Central memory CD8-positive, alpha-beta T cell (primary cell): ENCODE results near the gene MECR.
"Not testable (repeated sequence)": the region's sequence is repeated elsewhere in the genome, so short reads cannot be mapped to it uniquely, and the experiment has no call there.

ENCODE experiments used
- ATAC-seq: fragments of 150-1000 bp; cut with Tn5 transposase; replicated peaks from 2 replicates; pipeline ENCODE4 v1.10.0; 2022; ENCODE audit warnings: mild to moderate bottlenecking, moderate FRiP score, moderate number of reproducible peaks; ENCODE audit not compliant: poor library complexity, severe bottlenecking; ENCODE audit errors: extremely low read depth
- DNase-seq, 2 donors: peaks; one replicate each; pipeline ENCODE4 v3.0.0; 2021; ENCODE audit warnings: low spot score in 2 of 2
- H3K27ac Mint-ChIP-seq: one replicate; pipeline ENCODE4 v1.8.0; 2022; ENCODE audit warnings: low read depth, mild to moderate bottlenecking, moderate library complexity, mixed read lengths
- H3K27me3 Mint-ChIP-seq: one replicate; pipeline ENCODE4 v1.8.0; 2022; ENCODE audit warnings: mixed read lengths
- H3K36me3 Mint-ChIP-seq: one replicate; pipeline ENCODE4 v1.8.0; 2022; ENCODE audit warnings: mild to moderate bottlenecking, moderate library complexity, mixed read lengths; ENCODE audit not compliant: insufficient read depth
- H3K4me1 Mint-ChIP-seq: one replicate; pipeline ENCODE4 v1.8.0; 2022; ENCODE audit warnings: mixed read lengths
- H3K4me3 Mint-ChIP-seq: one replicate; pipeline ENCODE4 v1.8.0; 2022; ENCODE audit warnings: mild to moderate bottlenecking, moderate library complexity, mixed read lengths
- H3K9me3 Mint-ChIP-seq: one replicate; pipeline ENCODE4 v1.8.0; 2022; ENCODE audit warnings: mixed read lengths

MECR gene

DNA sequence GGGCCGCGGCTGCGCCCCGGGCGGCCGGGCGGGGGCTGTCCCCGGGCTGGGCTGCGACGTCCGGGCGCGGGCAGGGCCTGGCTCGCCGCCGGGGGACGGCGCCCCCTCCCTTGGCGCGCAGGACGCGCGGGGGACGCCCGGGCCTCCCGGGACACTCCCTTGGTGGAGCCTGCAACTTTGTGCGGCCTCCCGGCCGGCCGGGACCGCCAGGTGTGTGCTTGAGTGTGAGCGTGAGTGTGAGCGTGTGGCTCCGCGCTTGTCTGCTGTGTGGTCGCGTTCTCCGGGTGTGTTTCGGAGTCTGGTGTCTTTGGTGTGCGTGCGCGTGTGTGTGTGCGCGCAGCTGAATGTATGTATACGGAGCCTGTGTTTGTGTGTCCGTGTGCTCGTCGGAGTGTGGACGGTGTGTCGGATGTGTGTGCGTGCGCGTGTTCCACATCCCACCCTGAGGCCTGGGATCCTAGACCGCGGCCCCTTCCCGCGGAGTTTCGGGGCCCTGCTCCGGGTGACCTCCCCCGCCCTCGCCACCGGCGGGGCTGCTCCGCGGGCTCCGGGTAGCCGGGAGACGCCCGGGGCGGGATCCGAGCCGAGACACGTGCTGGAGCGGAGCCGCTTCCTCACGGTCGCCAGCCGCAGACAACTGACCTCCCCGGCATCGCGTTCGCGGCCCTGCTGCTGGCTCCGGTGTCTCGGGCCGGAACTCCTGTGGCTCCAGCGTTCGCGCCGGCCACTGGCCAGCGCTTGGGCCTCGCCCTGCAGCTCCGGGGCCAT is 7.3 kb upstream of the MECR start:
- peak overlapping the region; percentile 76 for H3K4me3 Mint-ChIP-seq
- ATAC-seq: no peak
- no peaks in the 10 kb centered on the region for H3K9me3 Mint-ChIP-seq
- peaks cover 68% of the 10 kb centered on the region for H3K27me3 Mint-ChIP-seq
- peaks cover 19% of the 10 kb centered on the region for H3K4me1 Mint-ChIP-seq
- H3K27ac Mint-ChIP-seq: no peak overlapping the region
- H3K36me3 Mint-ChIP-seq: peaks cover 6% of the 10 kb centered on the region
- no peak for DNase-seq

DNA sequence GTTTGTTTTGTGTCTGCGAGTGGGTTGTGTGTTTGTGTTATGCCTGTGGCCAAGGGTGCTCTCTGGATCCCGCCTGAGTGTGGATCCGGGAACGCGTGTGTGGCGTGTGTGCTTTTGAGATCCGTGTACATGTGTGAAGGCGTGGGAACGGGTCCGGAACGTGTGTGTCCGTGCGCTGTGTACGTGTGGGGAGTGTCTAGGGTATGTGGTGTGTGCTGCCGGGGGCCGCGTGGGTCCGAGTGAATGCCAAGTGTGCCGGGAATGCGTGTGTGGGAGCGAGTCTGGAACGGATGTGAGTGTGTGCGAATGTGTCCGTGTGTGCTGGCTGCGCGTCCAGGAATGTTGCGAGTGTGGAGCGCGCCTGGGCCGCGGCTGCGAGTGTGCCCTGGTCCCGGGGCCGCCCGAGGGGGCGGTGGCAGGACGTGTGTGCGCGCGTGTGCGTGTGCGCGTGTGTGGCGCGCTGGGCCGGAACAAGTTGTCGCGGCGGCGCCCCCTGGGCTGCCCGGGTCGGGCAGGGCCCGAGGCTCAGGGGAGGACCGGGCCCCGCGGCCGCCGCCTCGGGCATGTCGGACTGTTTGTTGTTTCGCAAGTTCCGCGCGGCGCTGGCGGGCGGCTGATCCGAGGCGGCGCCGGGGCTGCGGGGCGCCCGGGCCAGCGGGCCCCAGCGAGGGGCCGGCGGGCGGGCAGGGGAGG is 6.5 kb upstream of the MECR start:
- no peak for ATAC-seq

DNA sequence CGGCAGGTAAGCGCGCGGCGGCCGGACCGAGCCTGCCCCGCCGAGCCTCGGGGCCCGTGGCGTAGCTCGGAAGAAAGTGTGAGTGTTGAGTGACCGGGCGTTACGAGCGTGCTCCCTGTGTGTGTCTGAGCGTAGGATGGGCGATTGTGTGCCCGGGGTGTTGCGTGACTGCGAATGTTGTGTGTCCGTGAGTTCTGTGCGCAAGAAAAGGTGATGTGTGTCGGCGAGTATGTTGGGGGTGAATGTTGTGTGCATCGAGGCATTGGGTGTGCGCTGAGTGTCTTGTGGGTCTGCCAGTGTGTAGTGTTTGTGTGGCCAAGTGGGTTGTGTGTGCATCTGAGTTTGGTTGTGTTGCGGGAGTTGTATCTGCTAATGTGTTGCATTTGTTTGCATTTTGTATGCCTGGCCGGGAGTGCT is 6.0 kb upstream of the MECR start:
- Mint-ChIP-seq H3K27me3 (peaks cover 66% of the 10 kb centered on the region), H3K27ac (peak overlapping the region; percentile 59), H3K4me3 (peak overlapping the region; percentile 80), H3K4me1 (peaks cover 19% of the 10 kb centered on the region), H3K36me3 (peaks cover 6% of the 10 kb centered on the region), H3K9me3 (no peaks in the 10 kb centered on the region)
- no peak for DNase-seq
- ATAC-seq: no peak

More for the DNA sequence above, 6.5 kb upstream of the MECR start:
- H3K27me3 Mint-ChIP-seq: peaks cover 68% of the 10 kb centered on the region
- no peak for DNase-seq
- peak overlapping the region; percentile 80 for H3K4me3 Mint-ChIP-seq
- H3K36me3 Mint-ChIP-seq: peaks cover 6% of the 10 kb centered on the region
- peaks cover 19% of the 10 kb centered on the region for H3K4me1 Mint-ChIP-seq
- H3K27ac Mint-ChIP-seq: peak overlapping the region; percentile 59
- H3K9me3 Mint-ChIP-seq: no peaks in the 10 kb centered on the region

DNA sequence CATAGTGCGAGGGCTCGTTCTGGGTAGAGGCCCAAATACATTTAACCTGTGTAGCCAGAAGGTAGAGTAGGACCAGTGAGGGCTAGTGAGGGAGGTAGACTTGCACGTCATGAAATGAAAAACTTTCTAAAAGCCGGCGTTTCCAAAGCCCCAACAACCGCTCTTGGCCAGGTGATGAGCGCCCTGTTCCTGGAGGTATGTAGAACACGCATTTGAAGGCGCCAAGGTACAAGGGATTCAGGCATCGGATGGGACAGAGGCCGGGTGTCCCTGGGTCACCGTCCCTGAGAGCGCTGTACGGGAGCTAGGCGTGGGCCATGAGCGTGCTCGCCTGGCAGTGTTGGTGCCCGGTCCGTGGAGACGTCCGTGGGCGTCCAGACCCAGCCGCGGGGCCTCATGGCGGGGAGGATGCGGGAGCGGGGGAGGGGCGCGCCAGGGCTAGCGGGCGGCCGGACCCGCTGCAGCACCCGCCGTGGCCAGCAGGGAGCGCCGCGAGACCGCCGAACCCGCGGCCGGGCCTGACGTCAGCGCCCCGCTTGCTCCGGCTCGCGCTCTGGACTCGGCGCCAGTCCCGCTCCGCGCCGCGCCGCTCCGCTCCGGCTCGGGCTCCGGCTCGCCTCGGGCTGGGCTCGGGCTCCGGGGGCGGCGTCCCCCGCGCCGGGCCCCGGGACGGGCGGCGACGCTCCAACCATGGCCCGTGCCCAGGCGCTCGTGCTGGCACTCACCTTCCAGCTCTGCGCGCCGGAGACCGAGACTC is 5.4 kb upstream of the MECR start, which contains the start of gene PTPRU:
Gene PTPRU (plus strand): TSS at position 568 of the 757 bp plus-strand sequence. CDS start 123 bp downstream, at position 691.
- H3K4me1 Mint-ChIP-seq: peaks cover 23% of the 10 kb centered on the region
- H3K27me3 Mint-ChIP-seq: peaks cover 60% of the 10 kb centered on the region
- no peaks in the 10 kb centered on the region for H3K9me3 Mint-ChIP-seq
- ATAC-seq (peak; percentile 82), DNase-seq (peak; percentile 61 to 81)
- H3K27ac Mint-ChIP-seq: peak within 1 kb of the TSS; percentile 59
- H3K36me3 Mint-ChIP-seq: peaks cover 6% of the 10 kb centered on the region
- H3K4me3 Mint-ChIP-seq: peak within 1 kb of the TSS; percentile 80

DNA sequence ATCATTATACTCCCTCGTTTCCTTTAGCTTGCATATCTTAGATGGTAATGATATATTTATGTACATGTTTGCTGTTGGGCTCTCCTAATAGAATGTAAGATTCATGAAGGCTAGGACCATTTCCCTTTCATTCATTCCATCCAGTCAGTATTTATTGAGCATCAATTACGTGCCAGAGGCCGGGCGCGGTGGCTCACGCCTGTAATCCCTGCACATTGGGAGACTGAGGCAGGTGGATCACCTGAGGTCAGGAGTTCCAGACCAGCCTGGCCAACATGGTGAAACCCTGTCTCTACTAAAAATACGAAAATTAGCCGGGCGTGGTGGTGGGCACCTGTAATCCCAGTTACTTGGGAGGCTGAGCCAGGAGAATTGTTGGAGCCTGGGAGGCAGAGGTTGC is 4.1 kb upstream of the MECR start:
- H3K4me3 Mint-ChIP-seq, H3K27ac Mint-ChIP-seq, ATAC-seq, H3K9me3 Mint-ChIP-seq, DNase-seq: not testable (repeated sequence)
- peaks cover 33% of the 10 kb centered on the region for H3K4me1 Mint-ChIP-seq
- H3K36me3 Mint-ChIP-seq: peaks cover 12% of the 10 kb centered on the region
- peaks cover 47% of the 10 kb centered on the region for H3K27me3 Mint-ChIP-seq

DNA sequence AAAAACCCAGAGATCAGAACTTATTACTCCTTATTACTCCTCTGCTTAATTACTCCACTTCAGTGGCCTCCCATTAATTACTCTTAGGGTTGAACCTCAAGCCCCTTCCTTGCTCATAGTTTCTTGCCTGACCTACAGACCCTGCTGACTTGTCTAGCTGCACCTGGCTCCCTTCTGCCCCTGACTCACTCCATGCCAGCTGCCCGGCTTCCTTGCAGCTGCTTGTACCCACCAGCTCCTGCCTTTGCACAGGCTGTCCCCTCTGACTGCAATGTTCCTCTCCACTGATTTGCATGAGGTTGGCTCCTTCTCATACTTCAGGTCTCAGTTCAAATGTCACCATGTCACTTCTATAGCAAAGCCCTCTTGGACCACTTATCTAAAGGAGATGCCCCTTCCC is 3.7 kb upstream of the MECR start:
- Mint-ChIP-seq H3K27me3 (peaks cover 43% of the 10 kb centered on the region), H3K4me1 (peaks cover 37% of the 10 kb centered on the region), H3K4me3 (no peak overlapping the region)

DNA sequence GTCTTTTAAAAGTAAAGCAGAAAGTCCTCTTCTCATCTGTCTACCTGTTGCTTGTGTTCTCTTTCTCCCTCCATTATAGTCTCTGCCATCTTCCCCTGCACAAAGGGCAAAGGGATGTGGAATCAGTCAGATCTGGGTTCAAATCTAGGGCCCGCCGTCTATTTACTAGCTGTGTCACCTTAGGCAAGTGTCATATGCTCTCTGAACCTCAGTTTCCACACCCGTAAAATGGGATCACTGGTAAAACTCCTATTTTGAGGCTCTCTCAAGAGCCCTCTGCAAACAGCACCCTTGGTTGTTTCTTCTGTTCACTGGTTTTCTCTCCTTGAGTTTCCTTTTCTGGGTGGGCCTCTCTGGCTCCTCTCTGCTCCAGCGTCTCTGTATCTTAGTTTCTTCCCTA is 3.0 kb upstream of the MECR start:
- Mint-ChIP-seq H3K36me3 (peaks cover 12% of the 10 kb centered on the region), H3K9me3 (no peaks in the 10 kb centered on the region), H3K27me3 (peaks cover 35% of the 10 kb centered on the region), H3K4me1 (peaks cover 35% of the 10 kb centered on the region), H3K4me3 (no peak overlapping the region), H3K27ac (no peak overlapping the region)
- no peak for ATAC-seq
- no peak for DNase-seq

More for the DNA sequence above, 3.7 kb upstream of the MECR start:
- DNase-seq: no peak
- Mint-ChIP-seq H3K27ac (no peak overlapping the region), H3K9me3 (no peaks in the 10 kb centered on the region), H3K36me3 (peaks cover 12% of the 10 kb centered on the region)
- ATAC-seq: no peak

DNA sequence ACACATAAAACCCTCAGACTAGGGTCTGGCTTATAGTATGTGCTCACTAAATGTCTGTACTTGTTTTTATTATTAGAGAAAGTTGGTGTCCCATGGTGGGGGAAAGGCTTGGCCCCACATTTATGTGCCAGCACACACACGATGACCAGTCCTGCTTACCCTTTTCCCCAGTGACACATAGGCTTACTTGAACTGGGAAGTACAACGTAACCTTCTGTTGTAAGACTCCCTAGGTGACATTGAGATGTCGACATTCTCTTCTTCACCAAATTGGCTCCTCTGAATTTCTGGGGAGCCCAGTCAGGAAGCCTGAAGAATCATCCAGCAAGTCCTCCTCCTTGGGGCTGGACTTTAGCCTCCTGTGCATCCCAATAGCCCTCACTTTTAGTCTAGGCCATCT is 1.7 kb upstream of the MECR start:
- ATAC-seq (no peak), DNase-seq (no peak)
- no peaks in the 10 kb centered on the region for H3K9me3 Mint-ChIP-seq
- H3K36me3 Mint-ChIP-seq: peaks cover 10% of the 10 kb centered on the region
- H3K4me1 Mint-ChIP-seq: peaks cover 32% of the 10 kb centered on the region
- peaks cover 28% of the 10 kb centered on the region for H3K27me3 Mint-ChIP-seq
- H3K27ac Mint-ChIP-seq: no peak overlapping the region
- H3K4me3 Mint-ChIP-seq: no peak overlapping the region

DNA sequence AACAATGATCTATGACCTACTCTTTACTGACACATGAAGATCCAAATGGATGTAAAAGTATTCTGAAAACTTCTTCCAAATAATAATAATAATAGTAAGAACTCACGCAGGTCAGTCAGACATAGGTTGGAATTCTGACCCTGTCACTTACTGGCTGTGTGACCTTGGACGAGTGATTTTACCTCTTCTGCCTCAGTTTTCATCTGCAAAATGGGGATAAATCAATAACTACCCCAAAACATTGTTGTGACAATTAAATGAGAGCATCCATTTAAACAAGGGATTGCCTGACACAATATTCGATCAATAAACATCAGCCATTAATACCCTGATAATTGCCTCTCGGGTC is 556 bp downstream of the MECR start:
- no peak for DNase-seq
- Mint-ChIP-seq H3K27ac (peak overlapping the region; percentile 95), H3K27me3 (peaks cover 16% of the 10 kb centered on the region), H3K4me3 (peak overlapping the region; percentile 94), H3K9me3 (no peaks in the 10 kb centered on the region), H3K4me1 (peaks cover 18% of the 10 kb centered on the region), H3K36me3 (peaks cover 6% of the 10 kb centered on the region)
- ATAC-seq: no peak

DNA sequence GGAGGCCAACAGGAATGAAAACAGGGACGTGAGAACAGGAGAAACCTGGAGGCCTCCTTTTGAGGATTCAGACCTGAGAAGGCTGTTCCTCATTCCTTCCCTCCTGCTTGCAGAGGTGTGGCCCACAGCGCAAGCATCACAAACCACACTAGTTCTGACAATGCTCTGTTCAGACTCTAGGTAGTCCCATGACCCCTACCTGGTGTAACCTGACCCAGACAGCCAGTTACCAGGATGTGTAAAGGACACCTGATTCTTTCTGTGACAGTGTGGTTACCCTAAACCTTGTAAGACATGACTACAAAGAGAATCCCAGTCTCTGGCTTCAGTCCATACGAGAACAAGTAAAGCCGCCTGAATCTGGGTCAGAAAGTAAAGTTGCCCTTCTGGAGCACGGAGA is 3.2 kb downstream of the MECR start:
- Mint-ChIP-seq H3K4me3 (no peak overlapping the region), H3K9me3 (no peaks in the 10 kb centered on the region), H3K27ac (no peak overlapping the region), H3K4me1 (peaks cover 18% of the 10 kb centered on the region), H3K27me3 (no peaks in the 10 kb centered on the region), H3K36me3 (peaks cover 6% of the 10 kb centered on the region)
- no peak for DNase-seq
- no peak for ATAC-seq

DNA sequence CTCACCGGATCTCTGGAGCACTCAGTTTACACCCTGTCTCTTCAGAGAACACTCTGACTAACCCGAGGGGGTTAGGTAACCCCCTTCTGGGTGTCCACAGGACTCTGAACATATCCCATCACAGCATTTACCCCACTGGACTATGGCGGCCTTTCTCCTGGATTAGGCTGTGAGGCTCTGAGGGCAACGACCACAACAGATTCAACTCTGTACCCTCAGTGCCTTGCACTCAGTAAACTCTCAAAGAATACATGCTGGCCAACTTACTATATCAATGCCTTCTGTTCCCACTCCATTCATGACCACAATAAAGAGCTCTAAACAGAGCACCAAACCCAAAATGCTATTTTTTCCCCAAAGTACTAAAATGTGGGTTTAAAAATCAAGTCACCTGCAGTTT is 5.4 kb downstream of the MECR start:
- Mint-ChIP-seq H3K4me3 (no peak overlapping the region), H3K27ac (no peak overlapping the region), H3K27me3 (no peaks in the 10 kb centered on the region), H3K9me3 (no peaks in the 10 kb centered on the region), H3K4me1 (peaks cover 6% of the 10 kb centered on the region), H3K36me3 (no peaks in the 10 kb centered on the region)
- no peak for DNase-seq
- ATAC-seq: no peak

DNA sequence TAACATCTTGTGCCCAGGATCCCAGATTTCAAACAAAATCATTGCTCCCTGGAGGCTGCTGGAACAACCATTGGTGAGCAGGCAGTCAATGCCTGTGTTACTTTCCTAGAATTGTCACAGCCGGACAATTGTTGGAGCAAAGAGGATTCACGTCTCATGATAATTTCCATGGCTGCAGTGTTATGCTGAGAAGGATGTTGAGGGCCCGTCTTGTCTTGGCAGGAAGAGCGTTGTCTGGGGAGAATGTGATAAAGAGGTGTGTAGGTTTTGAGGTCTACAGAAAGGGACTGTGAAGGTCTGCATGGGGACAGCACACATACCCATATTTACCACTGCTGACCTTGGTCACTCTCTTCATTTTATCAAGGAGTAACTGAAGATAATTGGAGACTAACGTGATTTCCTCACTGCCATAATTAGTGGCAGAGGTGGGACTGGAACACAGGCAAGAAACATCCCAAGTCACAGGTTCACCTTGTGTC is 6.3 kb downstream of the MECR start:
- H3K9me3 Mint-ChIP-seq: no peaks in the 10 kb centered on the region
- no peaks in the 10 kb centered on the region for H3K27me3 Mint-ChIP-seq
- no peak overlapping the region for H3K4me3 Mint-ChIP-seq
- H3K4me1 Mint-ChIP-seq: no peaks in the 10 kb centered on the region
- H3K27ac Mint-ChIP-seq: no peak overlapping the region
- ATAC-seq (no peak), DNase-seq (no peak)
- H3K36me3 Mint-ChIP-seq: no peaks in the 10 kb centered on the region
